Gastrocnemius medialis (tissue), 4 donors: ENCODE measurements around the gene PPM1L.

Experiments used
- CTCF ChIP-seq, 5 experiments: fragments of 450-650 bp in 3 of 5; fragments of 200-600 bp in 2 of 5; sonication (generic) in 2 of 5; IDR thresholded peaks in 4 of 5; conservative IDR thresholded peaks in 1 of 5; 1 replicate in 4 of 5; 2 replicates in 1 of 5; pipeline ENCODE4 v1.5.1; 2016 to 2019; ENCODE audit warnings: antibody characterized with exemption in 5 of 5, mild to moderate bottlenecking in 3 of 5, moderate library complexity in 3 of 5
- POLR2A ChIP-seq, 2 donors: fragments of 450-650 bp; IDR thresholded peaks; one replicate each; pipeline ENCODE4 v1.6.1; 2017; ENCODE audit warnings: antibody characterized with exemption in 2 of 2, mild to moderate bottlenecking in 2 of 2, moderate library complexity in 2 of 2

GRCh38 chr3:160981217-160981938 lies 225.3 kb downstream of the PPM1L start:
- TF ChIP-seq POLR2A (IDR thresholded peaks at IDR 0.05) (no peak), CTCF (IDR thresholded peaks at IDR 0.05 in 4 of 5, conservative IDR thresholded peaks at IDR 0.05 in 1 of 5) (no peak)
